HG03469 (cell line): ENCODE measurements around the gene TRIB2.

Experiments
- ATAC-seq: cut with Tn5 transposase; IDR thresholded peaks from one replicate; pipeline ENCODE4 v1.9.1; 2021; ENCODE audit warnings: mild to moderate bottlenecking, moderate library complexity, moderate number of reproducible peaks; ENCODE audit not compliant: unreplicated experiment

Gene TRIB2

GRCh38 chr2:12737297-12737696 is 20.6 kb downstream of the TRIB2 start:
- no peak for ATAC-seq

DNA sequence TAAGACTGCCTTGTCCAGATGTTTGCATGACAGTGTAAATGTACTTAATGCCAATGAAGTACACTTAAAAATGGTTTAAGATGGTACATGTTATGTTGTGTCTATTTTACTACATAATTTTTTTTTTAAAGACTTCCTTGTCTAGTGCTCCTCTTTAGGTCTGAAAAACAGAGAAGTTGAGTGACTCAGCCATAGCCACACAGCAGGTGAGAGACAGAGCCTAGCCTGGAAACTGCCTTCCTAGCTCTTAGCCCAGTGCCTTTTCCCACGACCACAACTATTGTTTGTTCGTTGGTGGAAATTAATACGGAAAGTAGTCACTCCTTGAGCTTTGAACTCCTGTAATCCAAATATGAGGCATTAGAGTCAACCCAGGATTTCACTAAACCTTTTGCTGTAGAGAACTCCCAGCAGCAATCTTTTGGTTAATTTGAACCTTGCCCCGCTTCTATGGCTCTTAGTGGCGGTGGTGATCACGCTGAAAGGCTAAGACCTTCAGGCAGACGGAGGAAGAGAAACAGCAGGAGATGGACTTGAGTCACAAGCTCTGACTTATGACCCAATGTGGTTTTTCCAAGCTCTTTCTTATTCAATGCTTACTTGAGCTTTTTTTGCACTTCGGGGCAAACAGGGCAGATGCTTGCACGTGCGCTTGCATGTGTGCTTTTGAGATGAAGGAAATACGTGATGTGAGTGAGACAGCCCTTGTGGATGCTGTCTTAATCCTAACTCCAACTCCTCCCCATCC is 21.2 kb downstream of the TRIB2 start:
- ATAC-seq, result no peak

- ATAC-seq, result no peak
Measured at GRCh38 chr2:12739721-12740254, 23.1 kb downstream of the TRIB2 start.

- no peak for ATAC-seq
Measured at GRCh38 chr2:12741380-12741779, 24.6 kb downstream of the TRIB2 start.

GRCh38 chr2:12742891-12743290 is 26.2 kb downstream of the TRIB2 start:
- no peak for ATAC-seq

DNA sequence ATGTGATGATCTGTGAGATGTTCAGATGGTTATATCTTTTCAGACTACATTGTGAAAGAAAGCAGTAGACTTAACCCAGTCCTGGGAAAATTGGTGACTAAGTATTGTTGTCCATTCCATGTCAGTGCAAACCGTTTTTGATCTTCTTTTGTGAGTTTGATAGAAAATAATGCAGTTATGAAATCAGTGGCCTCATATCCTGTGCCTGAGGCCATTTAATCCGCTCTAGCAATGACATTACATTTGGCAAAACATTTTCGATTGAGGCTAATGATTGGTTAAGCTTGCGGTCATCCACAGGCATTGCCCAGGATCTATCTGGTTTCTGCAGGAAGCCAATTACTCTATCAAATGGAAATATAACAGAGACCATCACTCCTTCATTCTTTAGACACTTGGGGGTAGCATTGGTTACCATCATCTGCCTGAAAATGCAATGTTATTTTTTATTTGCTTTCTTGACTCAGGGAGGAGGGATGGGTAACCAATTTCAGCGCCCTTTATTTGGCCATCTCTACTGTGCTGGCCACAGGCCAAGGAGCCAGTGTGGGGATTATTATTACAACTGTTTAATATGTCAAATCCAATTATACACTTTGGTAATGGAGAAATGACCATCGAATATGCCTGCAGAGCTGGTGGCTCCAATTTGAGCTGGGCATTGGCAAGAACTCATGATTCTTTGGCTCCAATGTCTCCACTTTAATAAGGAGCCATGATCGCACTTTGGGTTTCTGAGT is 33.6 kb downstream of the TRIB2 start:
- no peak for ATAC-seq

GRCh38 chr2:12754643-12755042 is 37.9 kb downstream of the TRIB2 start:
- no peak for ATAC-seq

GRCh38 chr2:12755384-12755783 is 38.6 kb downstream of the TRIB2 start:
- no peak for ATAC-seq

DNA sequence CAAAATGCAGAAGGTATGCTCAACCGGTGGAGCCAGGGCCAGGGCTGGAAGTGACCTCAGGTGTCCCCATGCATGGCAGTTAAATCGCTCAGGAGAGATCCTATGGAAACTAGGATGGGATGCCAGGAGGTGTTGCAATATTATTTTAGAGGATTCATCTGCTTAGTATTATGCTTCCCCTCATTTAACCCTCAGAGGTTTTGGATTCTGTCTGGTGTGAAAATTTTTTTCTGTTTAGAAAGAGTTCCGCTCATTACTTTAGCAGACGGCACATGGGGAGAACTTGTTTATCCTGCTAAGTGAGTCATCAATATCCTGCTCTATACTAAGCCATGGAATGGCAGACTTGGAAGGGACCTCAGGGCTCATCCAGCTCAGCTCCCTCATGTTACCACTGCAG is 42.5 kb downstream of the TRIB2 start:
- no peak for ATAC-seq

DNA sequence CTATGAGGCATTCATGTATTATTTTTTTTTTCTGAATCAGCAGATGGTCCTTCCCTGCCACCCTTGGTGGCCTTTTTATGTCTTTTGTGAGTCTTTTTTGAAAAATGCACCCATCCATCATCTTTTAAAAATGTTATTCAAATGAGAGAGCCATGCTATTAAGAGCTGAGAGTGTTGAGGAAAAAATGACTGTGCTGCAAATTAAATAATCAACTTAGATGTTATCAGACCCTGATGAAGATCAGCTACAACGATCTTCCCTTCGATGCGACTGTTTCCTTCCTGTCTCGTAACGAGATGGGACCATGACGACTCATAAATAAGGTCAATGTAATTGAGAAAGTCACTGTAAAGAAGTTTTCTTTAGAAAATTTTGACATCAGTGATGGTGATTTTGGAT is 44.4 kb downstream of the TRIB2 start:
- no peak for ATAC-seq

DNA sequence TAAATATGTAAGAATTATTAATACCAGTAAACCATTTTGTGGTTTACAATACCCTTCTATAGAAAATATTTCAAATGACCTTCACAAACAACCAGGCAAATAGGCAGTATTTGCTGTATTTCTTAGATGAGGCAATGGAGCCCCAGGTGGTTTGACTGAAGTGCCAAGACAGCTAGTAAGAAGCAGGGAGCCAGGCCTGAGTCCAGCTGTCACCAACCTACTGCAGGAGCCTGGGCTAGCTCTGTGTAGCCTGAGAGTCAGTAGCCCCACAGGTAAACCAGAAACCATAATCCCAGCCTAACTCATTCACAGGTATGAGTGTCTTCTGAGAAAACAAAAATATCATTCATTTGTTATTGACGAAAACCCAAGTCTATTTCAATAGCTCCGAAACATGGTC is 45.6 kb downstream of the TRIB2 start:
- ATAC-seq, result no peak

DNA sequence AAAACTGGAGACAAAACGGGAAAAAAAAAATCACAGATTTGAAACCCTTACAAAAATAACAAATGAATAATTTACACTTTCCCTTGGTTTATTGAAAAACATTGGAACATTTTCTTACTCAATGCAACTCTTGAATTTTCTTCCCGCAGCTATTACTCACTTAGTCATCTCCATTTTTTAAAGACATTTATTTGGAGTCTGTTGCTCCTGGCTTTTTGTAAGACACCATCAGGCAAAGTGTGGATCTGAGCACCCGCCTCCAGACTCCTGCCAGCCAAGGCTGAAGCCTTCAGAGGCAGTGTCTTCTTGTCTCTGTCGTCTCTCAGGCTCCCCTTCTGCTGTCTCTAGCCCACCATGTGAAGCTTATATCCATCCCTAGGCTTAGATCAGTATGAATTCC is 46.2 kb downstream of the TRIB2 start:
- no peak for ATAC-seq

GRCh38 chr2:12763486-12763885 is 46.8 kb downstream of the TRIB2 start:
- ATAC-seq, result no peak

DNA sequence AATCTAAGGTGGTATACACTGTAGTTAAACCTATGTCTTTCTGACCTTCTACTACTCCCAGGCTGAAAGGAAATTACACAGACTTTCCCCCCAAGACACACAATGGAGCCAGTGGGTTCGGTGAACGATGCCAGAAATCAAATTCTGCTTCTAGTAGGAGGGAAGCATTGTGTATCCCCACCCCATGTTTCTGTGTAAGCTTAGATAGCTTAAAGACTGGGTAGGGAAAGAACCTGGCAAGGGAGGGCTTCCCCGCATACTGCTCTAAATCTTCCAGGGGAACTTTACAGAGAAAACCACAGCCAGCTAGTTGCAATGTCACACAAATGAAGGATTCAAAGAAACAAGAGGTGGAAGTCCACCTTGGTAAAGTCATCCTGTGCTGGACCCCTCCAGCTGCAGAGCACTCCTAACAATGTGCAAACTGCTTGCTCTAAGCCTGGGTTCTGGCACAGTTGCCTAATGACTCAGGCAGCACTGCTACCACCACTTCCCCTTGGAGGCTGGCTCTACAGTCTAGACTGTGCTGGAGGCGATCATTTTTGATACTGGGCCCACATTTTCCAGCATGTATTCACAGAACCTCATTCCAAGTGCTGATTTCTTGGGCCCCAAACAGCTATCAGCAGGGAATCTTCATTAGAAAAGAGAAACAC is 47.5 kb downstream of the TRIB2 start:
- ATAC-seq, result no peak

- ATAC-seq, result no peak
Measured at GRCh38 chr2:12764849-12765605, 48.3 kb downstream of the TRIB2 start.

GRCh38 chr2:12766421-12766879 is 49.7 kb downstream of the TRIB2 start:
- ATAC-seq, result no peak

DNA sequence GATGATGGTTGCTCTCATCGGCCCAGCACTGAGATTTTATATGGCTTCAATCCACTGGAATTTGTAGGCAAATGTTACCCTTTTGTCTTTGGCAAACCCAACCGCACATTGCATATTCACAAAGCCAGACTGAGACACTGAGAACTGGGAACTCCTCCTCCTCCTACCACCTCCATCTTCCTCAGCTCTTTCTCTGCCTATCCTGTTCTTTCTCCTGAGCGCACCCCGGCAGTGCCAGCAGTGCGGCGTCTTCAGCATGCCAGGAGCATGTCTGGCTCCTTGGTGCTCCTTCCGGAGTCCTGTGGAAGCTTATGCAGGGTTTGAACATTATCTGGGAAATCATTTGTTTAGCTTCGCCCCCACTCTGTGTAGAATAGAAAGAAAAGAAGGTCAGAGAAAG is 50.8 kb downstream of the TRIB2 start:
- no peak for ATAC-seq

- no peak for ATAC-seq
Measured at GRCh38 chr2:12767996-12768624, 51.4 kb downstream of the TRIB2 start.

- no peak for ATAC-seq
Measured at GRCh38 chr2:12769492-12770105, 52.9 kb downstream of the TRIB2 start.
